ENCODE results near the gene BCL2A1. TPM values are rescaled to one million over a fixed set of nuclear protein-coding genes. Genes with fewer than 3 reads are reported as not detected.

BCL2A1 gene
- total RNA-seq, 1 experiment from 2014 or later, result not detected

GRCh38 chr15:79942741-79943481 is 28.1 kb downstream of the BCL2A1 start:
- no peaks in the 10 kb centered on the region; a peak in 1 of 5 replicates for H3K9me3 Mint-ChIP-seq
- H2BK120ac ChIP-seq (ENCODE audit: low read depth, low read length, poor library complexity, severe bottlenecking), result no peak overlapping the region
- no peak overlapping the region for H2BK12ac ChIP-seq (ENCODE audit: insufficient read length, low read depth, low read length)
- no peaks in the 10 kb centered on the region for H4K20me1 ChIP-seq (ENCODE audit: control insufficient read depth, insufficient read depth, insufficient read length)
- H3K79me2 ChIP-seq (ENCODE audit: insufficient read depth, low read length), result no peaks in the 10 kb centered on the region
- no peak overlapping the region for H4K91ac ChIP-seq (ENCODE audit: insufficient read length, low read depth, low read length)
- no peaks in the 10 kb centered on the region for H3K27me3 ChIP-seq (ENCODE audit: insufficient read depth, low read length)
- no peaks in the 10 kb centered on the region for H3K79me1 ChIP-seq (ENCODE audit: insufficient read depth, low read depth, low read length, poor library complexity, severe bottlenecking)
- no peaks in the 10 kb centered on the region for H3K23me2 ChIP-seq (ENCODE audit: insufficient read length, low read depth, low read length, poor library complexity, severe bottlenecking)
- no peaks in the 10 kb centered on the region for H3K4me1 ChIP-seq (ENCODE audit: insufficient read depth, low read length)
- no peak for DNase-seq
- H2BK15ac ChIP-seq (ENCODE audit: low read depth, low read length), result no peak overlapping the region
- H3K4ac ChIP-seq (ENCODE audit: low read depth, low read length), result no peak overlapping the region
- no peak overlapping the region for H4K8ac ChIP-seq (replicated peaks; ENCODE audit: insufficient read length, low read depth, low read length)
- TF ChIP-seq CTCF (conservative IDR thresholded peaks at IDR 0.05), result no peak
- no peak overlapping the region; a peak in 1 of 7 replicates for H3K27ac Mint-ChIP-seq
- H2AK5ac ChIP-seq (ENCODE audit: insufficient read length, low read length), result no peak overlapping the region
- no peak overlapping the region for H2BK20ac ChIP-seq (ENCODE audit: low read depth, low read length, poor library complexity, severe bottlenecking)
- no peak overlapping the region for H3K27ac ChIP-seq (ENCODE audit: insufficient read length, low read depth, low read length)
- H2AFZ ChIP-seq (ENCODE audit: low read length), result no peak overlapping the region
- no peaks in the 10 kb centered on the region; a peak in 1 of 7 replicates for H3K36me3 Mint-ChIP-seq (ENCODE audit: insufficient read depth in 1 of 3, low read depth in 3 of 3)
- H3T11ph ChIP-seq (ENCODE audit: low read length), result no peak overlapping the region
- H3K4me3 Mint-ChIP-seq, result no peak overlapping the region
- no peaks in the 10 kb centered on the region for H3K4me1 Mint-ChIP-seq
- H4K5ac ChIP-seq (ENCODE audit: insufficient read length, low read depth, low read length), result no peak overlapping the region
- no peak overlapping the region for H3K23ac ChIP-seq (ENCODE audit: insufficient read length, low read depth, low read length)
- H3K4me2 ChIP-seq (ENCODE audit: insufficient read depth, insufficient read length, low read length), result no peak overlapping the region
- no peak overlapping the region for H3K9ac ChIP-seq (ENCODE audit: extremely low read depth, insufficient read length, low read length)
- no peak overlapping the region for H2BK5ac ChIP-seq (ENCODE audit: insufficient read length, low read length)
- WGBS (ENCODE audit: extremely low coverage, insufficient read length, low lambda C conversion rate), result no CpG with 5 or more reads among the region's 7 CpGs
- no peak overlapping the region for H3K18ac ChIP-seq (ENCODE audit: insufficient read length, low read depth, low read length)
- H3K14ac ChIP-seq (ENCODE audit: insufficient read depth, low read length), result no peak overlapping the region
- peaks cover 1% of the 10 kb centered on the region for H3K27me3 Mint-ChIP-seq (ENCODE audit: low read depth)
- no peak overlapping the region for H3K56ac ChIP-seq (ENCODE audit: insufficient read length, low read depth, low read length)
- no peaks in the 10 kb centered on the region for H3K9me3 ChIP-seq (ENCODE audit: control insufficient read depth, low read depth, low read length)
